ENCODE measurements around the gene CAMTA1.

CAMTA1 gene

GRCh38 chr1:7435276-7436055 is 650.2 kb downstream of the CAMTA1 start:
- no peak for DNase-seq (ENCODE audit: low read depth)

GRCh38 chr1:7436056-7437005 is 651.1 kb downstream of the CAMTA1 start:
- no peak for DNase-seq (ENCODE audit: low read depth)

DNA sequence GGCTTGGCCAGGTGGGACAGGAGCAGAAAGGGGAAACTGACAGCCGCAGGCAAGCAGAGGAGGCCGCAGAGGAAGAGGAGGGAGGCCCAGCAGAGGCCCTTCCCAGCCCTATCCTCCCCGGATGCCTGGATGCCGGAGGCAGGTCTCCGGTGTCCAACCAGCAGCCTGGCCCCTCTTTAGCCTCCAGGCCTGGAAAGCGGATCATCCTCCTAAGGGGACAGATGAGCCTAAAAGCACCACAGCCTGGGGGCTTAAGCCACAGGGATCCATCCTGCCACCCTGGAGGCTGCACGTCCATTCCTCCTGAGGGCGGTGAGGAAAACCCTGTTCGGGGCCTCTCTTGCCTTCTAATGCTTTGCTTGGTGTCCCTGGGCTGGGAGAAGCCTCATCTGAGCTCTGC is 651.8 kb downstream of the CAMTA1 start:
- no peak for DNase-seq (ENCODE audit: low read depth)

- no peak for DNase-seq (ENCODE audit: low read depth)
Measured at GRCh38 chr1:7437608-7438395, 652.5 kb downstream of the CAMTA1 start.

DNA sequence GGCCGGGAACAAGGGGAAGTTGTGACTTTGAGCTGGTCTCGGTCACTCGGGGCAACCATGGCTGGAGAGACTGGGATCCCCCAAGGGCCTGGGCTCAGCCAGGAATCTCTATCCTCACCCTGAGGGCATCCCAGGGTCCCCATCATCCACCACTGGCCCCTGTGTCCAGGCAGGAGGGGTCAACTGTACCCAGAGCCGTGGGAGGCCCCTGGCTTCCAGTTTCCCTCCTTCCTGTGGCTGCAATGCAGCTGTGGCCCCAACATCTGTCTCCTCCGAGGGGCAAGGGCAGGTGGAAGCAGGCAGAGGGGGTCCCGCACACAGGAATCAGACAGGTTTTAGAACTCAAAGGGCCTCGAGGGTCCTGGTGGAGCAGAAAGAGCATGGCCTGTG is 653.1 kb downstream of the CAMTA1 start:
- no peak for DNase-seq (ENCODE audit: low read depth)

- no peak for DNase-seq (ENCODE audit: low read depth)
Measured at GRCh38 chr1:7438921-7439655, 653.8 kb downstream of the CAMTA1 start.

DNA sequence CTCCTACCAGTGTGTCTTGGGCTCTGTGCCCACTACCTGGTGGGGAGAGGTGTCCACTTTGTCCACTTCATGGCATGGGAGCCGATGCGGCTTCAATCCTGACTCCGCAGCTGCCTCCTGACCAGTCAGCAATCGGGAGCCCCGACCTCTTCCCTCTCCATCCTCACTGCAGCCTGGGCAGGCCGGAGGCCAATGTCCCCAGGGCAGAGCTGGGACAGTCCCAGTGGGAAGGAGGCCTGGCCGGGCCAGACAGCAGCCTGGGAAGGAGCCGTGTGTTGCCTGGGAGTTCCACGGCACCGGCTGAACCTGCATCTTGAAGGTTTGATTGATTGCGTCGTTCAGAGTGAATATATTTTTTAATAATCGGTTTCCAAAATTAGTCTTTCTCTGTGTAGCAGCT is 654.9 kb downstream of the CAMTA1 start:
- DNase-seq (ENCODE audit: low read depth): no peak

DNA sequence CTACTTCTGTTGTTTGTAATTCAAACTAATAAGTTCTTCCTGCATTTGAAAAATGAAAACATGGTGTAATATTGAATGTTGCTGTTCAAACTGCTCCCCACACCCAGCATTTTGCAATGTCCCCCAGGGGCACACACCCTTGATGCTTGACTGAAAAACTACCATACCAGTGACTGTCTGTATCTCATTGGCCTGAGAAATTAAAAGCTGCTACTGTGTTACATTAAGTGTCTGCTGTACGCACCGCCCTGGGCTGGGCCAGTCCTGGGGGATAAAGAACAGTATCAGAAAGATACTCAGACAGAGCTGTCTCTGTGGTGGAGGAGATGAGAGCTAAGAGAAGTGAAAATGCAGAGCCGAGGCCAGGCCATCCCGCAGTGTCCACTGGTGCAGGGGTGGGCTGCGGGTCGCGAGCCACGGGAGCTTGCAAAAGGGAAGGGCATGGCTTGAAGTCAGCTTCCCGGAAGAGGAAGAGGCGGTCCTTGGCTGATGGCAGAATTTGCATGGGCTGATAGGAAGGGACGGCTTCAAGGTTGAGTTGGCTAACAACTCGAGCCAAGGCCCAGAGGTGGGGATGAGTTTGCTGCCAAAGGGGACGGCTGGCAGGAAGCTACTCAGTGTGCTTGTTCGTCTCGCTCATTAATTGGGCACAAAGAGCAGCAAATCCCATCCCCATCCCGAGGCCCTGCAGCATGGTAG is 656.0 kb downstream of the CAMTA1 start:
- no peak for DNase-seq (ENCODE audit: low read depth)

GRCh38 chr1:7442036-7442435 is 656.8 kb downstream of the CAMTA1 start:
- no peak for DNase-seq (ENCODE audit: low read depth)

GRCh38 chr1:7442918-7443317 is 657.7 kb downstream of the CAMTA1 start:
- no peak for DNase-seq (ENCODE audit: low read depth)

DNA sequence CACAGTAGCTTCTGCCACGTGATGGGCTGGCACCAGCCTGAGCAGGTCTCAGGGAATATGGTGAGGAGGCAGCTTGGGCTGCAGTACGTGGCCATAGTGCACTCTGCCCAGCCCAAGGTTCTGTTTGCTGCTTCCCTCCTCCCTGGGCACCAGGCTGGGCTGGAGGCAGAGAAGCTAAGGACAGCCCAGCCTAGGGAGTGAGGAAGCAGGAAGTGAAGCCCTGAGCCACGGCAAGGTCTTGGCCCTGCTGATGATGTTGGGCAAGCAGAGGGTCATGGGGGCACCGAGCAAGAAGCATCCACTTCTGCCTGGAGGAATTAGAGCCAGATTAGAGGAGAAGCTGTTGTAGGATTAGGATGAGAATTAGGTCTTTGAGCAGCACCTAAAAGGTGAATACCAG is 659.1 kb downstream of the CAMTA1 start:
- no peak for DNase-seq (ENCODE audit: low read depth)

DNA sequence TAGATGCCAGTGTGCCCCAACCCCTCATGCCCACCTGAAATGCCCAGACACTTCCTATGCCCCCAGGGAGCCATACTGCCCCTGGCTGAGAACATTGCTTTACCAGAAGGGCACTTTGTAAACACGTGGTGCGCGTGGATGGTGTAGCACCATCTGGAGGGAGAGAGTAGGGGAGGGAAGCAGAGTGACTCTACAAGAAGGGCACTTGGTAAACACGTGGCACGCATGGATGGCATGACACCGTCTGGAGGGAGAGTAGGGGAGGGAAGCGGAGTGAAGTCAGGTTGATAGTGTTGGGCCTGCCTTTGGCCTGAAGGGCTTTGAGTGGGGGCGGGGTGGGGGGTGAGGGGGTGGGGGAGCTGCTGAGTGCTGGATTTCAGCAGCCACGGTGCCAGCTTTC is 661.8 kb downstream of the CAMTA1 start:
- DNase-seq (ENCODE audit: low read depth): no peak

DNA sequence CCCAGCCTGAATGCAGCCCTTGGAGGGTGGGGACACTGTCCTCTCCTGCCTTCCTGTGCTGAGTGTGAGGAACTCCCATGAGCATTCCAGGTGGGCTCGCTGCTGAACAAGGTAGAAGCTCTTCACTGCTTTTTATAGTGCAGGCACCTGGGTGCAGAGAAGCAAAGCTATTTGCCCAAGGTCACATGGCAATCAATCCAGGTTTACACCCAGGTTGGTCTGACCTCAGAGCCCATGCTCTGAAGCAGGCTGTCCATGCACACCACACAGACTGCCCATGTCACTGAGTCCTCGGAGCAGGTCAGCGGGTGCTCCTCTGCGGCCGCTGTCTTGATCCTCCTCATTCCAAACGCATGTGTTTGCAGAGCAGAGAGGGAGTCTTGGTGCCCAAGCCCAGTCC is 662.5 kb downstream of the CAMTA1 start:
- DNase-seq (ENCODE audit: low read depth): no peak

GRCh38 chr1:7448986-7449385 is 663.7 kb downstream of the CAMTA1 start:
- DNase-seq (ENCODE audit: low read depth): no peak

DNA sequence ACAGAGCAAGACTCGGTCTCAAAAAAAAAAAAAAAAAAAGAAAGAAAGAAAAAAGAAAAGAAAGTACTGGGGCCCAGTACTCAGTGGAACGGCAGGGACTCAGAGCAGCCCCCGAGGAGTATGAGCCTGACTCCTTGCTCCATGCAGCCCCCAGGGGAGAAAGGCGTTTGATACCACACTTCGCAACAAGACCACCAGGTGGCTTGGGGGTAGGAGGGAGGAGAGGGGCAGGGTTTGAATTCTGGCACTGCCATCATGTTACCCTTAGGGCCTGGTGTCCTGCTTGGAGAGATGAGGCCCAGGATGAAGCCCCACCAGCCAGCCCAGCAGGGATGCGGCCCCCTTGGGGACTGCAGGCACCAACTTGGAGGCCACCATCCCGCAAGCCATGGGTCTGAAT is 664.5 kb downstream of the CAMTA1 start:
- no peak for DNase-seq (ENCODE audit: low read depth)

- DNase-seq (ENCODE audit: low read depth): no peak
Measured at GRCh38 chr1:7450838-7451237, 665.6 kb downstream of the CAMTA1 start.

DNA sequence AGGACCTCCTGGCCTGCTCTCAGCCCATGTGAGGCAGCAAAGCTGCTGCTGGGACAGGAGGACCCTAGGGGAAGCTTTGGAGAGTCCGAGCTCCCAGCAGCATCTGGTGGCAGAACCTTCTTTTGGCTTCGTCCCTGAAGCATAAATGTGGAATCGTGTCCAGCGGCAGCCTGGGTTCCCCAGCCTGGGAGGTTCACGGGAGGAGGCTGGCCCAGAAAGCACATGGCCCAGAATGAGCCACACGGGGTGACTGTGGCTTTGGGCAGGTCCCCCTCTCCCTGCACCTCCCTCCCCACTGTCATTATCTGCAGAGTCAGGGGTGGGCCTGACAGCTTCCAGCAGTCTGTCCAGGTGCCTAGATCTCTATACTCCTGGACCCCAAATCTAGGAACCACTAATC is 667.8 kb downstream of the CAMTA1 start:
- no peak for DNase-seq (ENCODE audit: low read depth)

DNA sequence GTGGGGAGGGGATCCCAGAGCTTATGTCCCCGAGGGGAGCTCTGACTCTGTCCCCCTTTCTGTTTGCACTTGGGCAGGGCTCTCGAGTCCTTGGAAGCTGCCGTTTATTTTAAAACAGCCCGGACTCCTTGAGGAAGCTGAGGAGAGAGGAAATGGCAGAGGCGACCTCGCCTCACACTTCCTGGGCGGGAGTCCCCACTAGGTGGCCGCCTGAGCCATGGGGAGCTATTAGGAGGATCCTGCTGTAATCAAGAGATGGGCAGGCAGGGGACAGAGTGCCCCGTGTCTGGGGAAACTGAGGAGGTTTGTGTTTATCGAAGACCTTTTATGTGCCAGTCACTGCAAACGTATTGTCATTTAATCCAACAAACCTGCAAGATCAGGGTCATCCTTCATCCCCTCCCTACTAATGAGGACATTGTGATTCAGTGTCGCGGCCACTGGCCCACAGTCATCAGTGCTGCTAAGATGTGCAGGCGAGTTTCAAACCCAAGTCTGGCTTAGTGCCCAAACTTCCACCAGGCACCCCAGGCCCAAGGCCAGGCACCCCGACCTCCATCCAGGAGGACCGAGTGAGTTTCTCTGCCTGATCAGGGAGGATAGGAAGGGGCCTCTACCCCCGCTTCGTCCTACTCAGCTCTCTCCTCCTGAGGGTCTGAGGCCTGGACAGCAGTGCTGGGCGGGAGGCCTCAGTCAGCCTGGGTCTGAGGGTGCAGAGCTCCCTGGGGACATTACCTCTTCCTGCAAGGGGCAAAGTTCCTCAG is 669.0 kb downstream of the CAMTA1 start:
- peak; percentile 15 for DNase-seq (ENCODE audit: low read depth)

- DNase-seq (ENCODE audit: low read depth): no peak
Measured at GRCh38 chr1:7454895-7455784, 669.9 kb downstream of the CAMTA1 start.
